Mesendoderm (in vitro differentiated cells): ENCODE results near the gene XCL1. TPM values are rescaled to one million over a fixed set of nuclear protein-coding genes. Genes with fewer than 3 reads are reported as not detected.
"Not testable (repeated sequence)": the region's sequence is repeated elsewhere in the genome, so short reads cannot be mapped to it uniquely, and the experiment has no call there.

Source experiments
- DNase-seq: peaks from one replicate; pipeline ENCODE4 v3.0.0; 2013
- H2AK5ac ChIP-seq: 2 replicates; pipeline ENCODE4 v1.6.1; 2013; ENCODE audit warnings: low read length, inconsistent platforms
- H2BK120ac ChIP-seq: 2 replicates; pipeline ENCODE4 v1.6.1; 2013; ENCODE audit warnings: low read depth, mild to moderate bottlenecking, low read length, moderate library complexity, mixed read lengths
- H2BK15ac ChIP-seq: replicated peaks from 2 replicates; pipeline ENCODE4 v1.6.1; 2013; ENCODE audit warnings: low read depth, mild to moderate bottlenecking, moderate library complexity
- H2BK5ac ChIP-seq: 2 replicates; pipeline ENCODE4 v1.6.1; 2013; ENCODE audit warnings: low read length, inconsistent platforms
- H3K18ac ChIP-seq: 2 replicates; pipeline ENCODE4 v1.6.1; 2013; ENCODE audit warnings: mild to moderate bottlenecking, low read length, mixed read lengths
- H3K23ac ChIP-seq: one replicate; pipeline ENCODE4 v1.6.1; 2013; ENCODE audit warnings: low read length
- H3K27ac ChIP-seq: 2 replicates; pipeline ENCODE4 v1.5.1; 2013; ENCODE audit warnings: low read depth, mild to moderate bottlenecking, inconsistent platforms, low read length, moderate library complexity
- H3K27me3 ChIP-seq: 2 replicates; pipeline ENCODE4 v1.6.1; 2013; ENCODE audit warnings: low read length, control low read depth, mild to moderate bottlenecking, inconsistent platforms; ENCODE audit not compliant: insufficient read depth, poor library complexity
- H3K36me3 ChIP-seq: 2 replicates; pipeline ENCODE4 v1.6.1; 2013; ENCODE audit warnings: low read length, inconsistent platforms; ENCODE audit not compliant: control insufficient read depth, insufficient read depth
- H3K4ac ChIP-seq: one replicate; pipeline ENCODE4 v1.6.1; 2013; ENCODE audit warnings: low read depth, mild to moderate bottlenecking, low read length, moderate library complexity
- H3K4me1 ChIP-seq: 2 replicates; pipeline ENCODE4 v1.6.1; 2013; ENCODE audit warnings: low read depth, low read length, inconsistent platforms; ENCODE audit not compliant: control insufficient read depth
- H3K4me2 ChIP-seq: 2 replicates; pipeline ENCODE4 v1.6.1; 2013; ENCODE audit warnings: low read length
- H3K4me3 ChIP-seq: 2 replicates; pipeline ENCODE4 v1.5.1; 2013; ENCODE audit warnings: mild to moderate bottlenecking, low read length
- H3K56ac ChIP-seq: one replicate; pipeline ENCODE4 v1.6.1; 2013; ENCODE audit warnings: low read length
- H3K79me1 ChIP-seq: 2 replicates; pipeline ENCODE4 v1.6.1; 2013; ENCODE audit warnings: low read length, inconsistent platforms
- H3K79me2 ChIP-seq: 2 replicates; pipeline ENCODE4 v1.6.1; 2013; ENCODE audit warnings: mild to moderate bottlenecking, low read length; ENCODE audit not compliant: control insufficient read depth, insufficient read depth
- H3K9ac ChIP-seq: 2 replicates; pipeline ENCODE4 v1.6.1; 2013; ENCODE audit warnings: low read length, inconsistent platforms
- H4K5ac ChIP-seq: one replicate; pipeline ENCODE4 v1.6.1; 2013; ENCODE audit warnings: low read length
- H4K8ac ChIP-seq: one replicate; pipeline ENCODE4 v1.6.1; 2013; ENCODE audit warnings: low read depth, mild to moderate bottlenecking, control low read depth, low read length, moderate library complexity
- WGBS: extraction: QIAGEN DNeasy Blood & Tissue Kit; methylation state at CpG from one replicate; pipeline ENCODE4 v1.1.7; 2013; ENCODE audit warnings: low lambda C conversion rate, missing lambda C conversion rate; ENCODE audit not compliant: insufficient coverage; ENCODE audit errors: extremely low coverage; 5-methylcytosine and 5-hydroxymethylcytosine counted together
- polyA plus RNA-seq, 2 experiments: library from polyadenylated mRNA; stranded (reverse); fragments of 200-250 nt; gene quantifications; one replicate each; pipeline ENCODE4 v1.2.3, GENCODE V29; 2013

The XCL1 gene
- polyA plus RNA-seq (2013, experiment 1 of 2): 0.13 TPM
- 0.17 TPM for polyA plus RNA-seq (2013, experiment 2 of 2)

DNA sequence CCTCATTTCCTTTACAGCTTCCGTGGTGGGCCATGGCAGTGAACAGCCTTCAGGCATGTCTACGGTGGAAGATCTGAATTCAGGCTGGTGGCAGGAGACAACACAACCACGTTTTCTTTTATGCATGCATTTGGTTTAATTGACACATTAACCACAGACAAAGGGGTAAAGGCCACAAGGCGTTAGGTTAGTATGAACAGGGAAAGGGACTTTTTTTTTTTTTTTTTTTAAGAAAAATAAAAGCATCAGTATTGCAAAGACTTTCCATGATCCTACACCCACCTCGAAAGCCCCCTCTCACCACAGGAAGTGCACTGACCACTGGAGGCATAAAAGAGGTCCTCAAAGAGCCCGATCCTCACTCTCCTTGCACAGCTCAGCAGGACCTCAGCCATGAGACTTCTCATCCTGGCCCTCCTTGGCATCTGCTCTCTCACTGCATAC, at the start of gene XCL1:
Gene XCL1 (plus strand): TSS at position 361 of the 444 bp plus-strand sequence. CDS start 33 bp downstream, at position 394.
- not testable (repeated sequence) for H2BK120ac ChIP-seq, H2BK15ac ChIP-seq, H4K8ac ChIP-seq, H3K27ac ChIP-seq, H3K23ac ChIP-seq, H2AK5ac ChIP-seq, H3K79me1 ChIP-seq, H2BK5ac ChIP-seq, H3K36me3 ChIP-seq, H3K79me2 ChIP-seq, H3K4me2 ChIP-seq, H3K9ac ChIP-seq, DNase-seq, H3K4me3 ChIP-seq, H3K27me3 ChIP-seq, H3K4ac ChIP-seq, H3K18ac ChIP-seq, H3K56ac ChIP-seq, H4K5ac ChIP-seq, H3K4me1 ChIP-seq
- WGBS: no CpG with 5 or more reads among the region's 6 CpGs

DNA sequence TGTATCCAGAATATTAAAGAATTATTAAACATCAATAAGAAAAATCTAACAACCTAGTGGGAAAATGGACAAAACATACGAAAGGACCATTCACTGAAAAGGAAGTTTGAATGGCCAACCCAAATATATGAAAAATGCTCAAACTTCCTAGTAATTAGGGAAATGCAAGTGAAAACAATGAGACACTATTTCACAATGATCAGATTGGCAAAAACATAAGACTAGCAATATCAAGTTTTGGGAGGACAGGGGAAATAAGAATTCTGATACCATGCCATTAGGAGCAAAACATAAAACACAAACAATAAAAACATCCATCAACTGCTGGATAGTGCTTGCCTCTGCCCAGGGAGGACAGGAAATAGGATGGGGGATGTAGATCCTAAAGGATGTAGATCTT, 46.9 kb upstream of the XCL1 start:
- no peak overlapping the region for H2BK120ac ChIP-seq
- no peak overlapping the region for H3K4me3 ChIP-seq
- no peak overlapping the region for H3K18ac ChIP-seq
- H2BK15ac ChIP-seq: no peak overlapping the region
- no peak overlapping the region for H3K4ac ChIP-seq
- H4K8ac ChIP-seq: no peak overlapping the region
- DNase-seq: no peak
- WGBS: no CpG with 5 or more reads among the region's 1 CpG
- no peaks in the 10 kb centered on the region for H3K79me1 ChIP-seq
- H3K4me2 ChIP-seq: no peak overlapping the region
- H3K36me3 ChIP-seq: no peaks in the 10 kb centered on the region
- H3K56ac ChIP-seq: no peak overlapping the region
- no peaks in the 10 kb centered on the region for H3K79me2 ChIP-seq
- no peak overlapping the region for H3K27ac ChIP-seq
- H3K23ac ChIP-seq: no peak overlapping the region
- no peak overlapping the region for H2AK5ac ChIP-seq
- no peak overlapping the region for H4K5ac ChIP-seq
- no peak overlapping the region for H3K9ac ChIP-seq
- H3K4me1 ChIP-seq: no peaks in the 10 kb centered on the region
- H2BK5ac ChIP-seq: no peak overlapping the region
- H3K27me3 ChIP-seq: no peaks in the 10 kb centered on the region

DNA sequence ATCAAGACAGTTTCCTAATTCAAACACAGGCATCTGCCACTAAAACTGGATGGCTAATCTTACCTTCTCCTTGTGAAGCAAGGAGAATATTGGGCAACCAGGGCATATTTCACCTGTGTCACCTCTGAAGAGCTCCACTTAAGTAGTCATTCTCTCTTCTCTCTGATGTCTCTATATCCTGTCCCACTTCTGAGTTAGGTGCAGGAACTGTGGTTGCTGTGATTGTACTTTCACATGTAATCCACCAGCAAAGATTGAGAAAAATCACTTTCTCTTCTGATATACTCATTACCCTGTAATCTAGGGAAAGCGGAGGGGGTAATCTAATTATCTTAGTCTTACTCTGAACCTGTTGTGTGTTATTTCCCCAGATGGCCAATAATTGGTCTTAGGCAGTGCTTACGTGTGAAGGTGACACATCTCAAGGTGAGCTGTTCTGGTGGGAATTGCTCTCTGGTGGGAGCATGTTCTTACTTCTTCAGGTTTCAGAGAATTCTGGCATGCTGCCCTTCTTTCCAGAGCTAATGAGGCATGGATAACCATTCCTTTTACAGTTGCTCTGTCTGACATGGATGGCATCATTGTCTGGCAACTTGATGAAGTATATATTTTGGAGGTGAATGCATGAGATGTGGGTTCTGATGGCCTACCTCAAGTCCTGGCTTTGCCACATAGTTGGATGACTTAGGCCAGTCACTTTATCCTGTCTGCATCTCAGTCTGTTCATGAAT, 44.6 kb upstream of the XCL1 start:
- no peak overlapping the region for H3K9ac ChIP-seq
- no peaks in the 10 kb centered on the region for H3K79me1 ChIP-seq
- no peak overlapping the region for H4K5ac ChIP-seq
- H2AK5ac ChIP-seq: no peak overlapping the region
- H3K27me3 ChIP-seq: no peaks in the 10 kb centered on the region
- no peak overlapping the region for H3K4me3 ChIP-seq
- no peaks in the 10 kb centered on the region for H3K79me2 ChIP-seq
- no peak overlapping the region for H3K18ac ChIP-seq
- no peak overlapping the region for H2BK15ac ChIP-seq
- peak; percentile 18 for DNase-seq
- H3K36me3 ChIP-seq: no peaks in the 10 kb centered on the region
- H2BK5ac ChIP-seq: no peak overlapping the region
- no peaks in the 10 kb centered on the region for H3K4me1 ChIP-seq
- H3K27ac ChIP-seq: no peak overlapping the region
- H3K56ac ChIP-seq: no peak overlapping the region
- no peak overlapping the region for H3K4me2 ChIP-seq
- no peak overlapping the region for H4K8ac ChIP-seq
- H3K4ac ChIP-seq: no peak overlapping the region
- WGBS: no CpG with 5 or more reads among the region's 2 CpGs
- no peak overlapping the region for H2BK120ac ChIP-seq
- H3K23ac ChIP-seq: no peak overlapping the region

DNA sequence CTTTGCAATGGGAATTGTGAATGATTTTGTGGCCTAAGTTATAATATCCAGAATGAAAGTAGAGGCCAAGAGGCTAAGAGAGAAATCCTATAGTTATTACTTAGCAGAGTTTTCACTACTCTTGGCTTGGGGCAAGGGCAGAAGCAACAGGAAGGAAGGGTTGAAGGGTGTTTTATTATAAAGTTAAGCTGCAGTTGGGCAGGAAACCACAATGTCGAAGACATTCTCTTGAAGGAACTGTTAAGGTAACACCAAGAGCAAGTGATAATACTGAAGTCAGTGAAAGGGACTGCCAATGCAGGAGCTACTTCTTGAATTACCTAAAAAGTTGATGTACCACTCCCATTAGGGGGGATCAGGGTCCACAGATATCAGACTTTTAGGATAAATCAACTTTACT, 40.9 kb upstream of the XCL1 start:
- H3K27ac ChIP-seq: no peak overlapping the region
- no peak overlapping the region for H3K23ac ChIP-seq
- no peak overlapping the region for H3K4me2 ChIP-seq
- no peak overlapping the region for H3K9ac ChIP-seq
- no peak overlapping the region for H3K4ac ChIP-seq
- H3K79me1 ChIP-seq: no peaks in the 10 kb centered on the region
- no peaks in the 10 kb centered on the region for H3K4me1 ChIP-seq
- no peaks in the 10 kb centered on the region for H3K36me3 ChIP-seq
- no peak overlapping the region for H4K8ac ChIP-seq
- no peak overlapping the region for H3K18ac ChIP-seq
- no peak overlapping the region for H4K5ac ChIP-seq
- H2BK5ac ChIP-seq: no peak overlapping the region
- DNase-seq: no peak
- H2BK120ac ChIP-seq: no peak overlapping the region
- WGBS: no CpG with 5 or more reads among the region's 1 CpG
- H2AK5ac ChIP-seq: no peak overlapping the region
- H3K79me2 ChIP-seq: no peaks in the 10 kb centered on the region
- no peak overlapping the region for H2BK15ac ChIP-seq
- H3K27me3 ChIP-seq: no peaks in the 10 kb centered on the region
- no peak overlapping the region for H3K56ac ChIP-seq
- no peak overlapping the region for H3K4me3 ChIP-seq

DNA sequence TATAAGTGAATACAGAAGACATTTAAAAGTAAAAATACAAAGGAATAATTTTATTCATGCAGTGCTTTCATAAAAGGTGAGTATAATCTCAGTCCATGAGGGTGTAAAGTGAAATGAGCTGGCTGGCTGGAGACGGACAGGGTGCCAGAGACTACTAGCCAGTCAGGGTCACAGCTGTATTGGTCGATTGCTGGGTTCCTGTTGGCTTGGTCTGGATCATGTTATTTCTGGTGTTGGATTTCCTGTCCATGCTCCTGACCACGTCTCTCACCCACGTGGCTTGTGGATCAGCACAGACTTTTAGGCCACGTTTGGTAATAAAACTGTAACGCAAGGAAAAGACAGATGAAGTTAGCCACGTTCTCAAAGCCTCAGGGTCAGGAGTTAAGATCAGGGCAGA, 35.6 kb upstream of the XCL1 start:
- H4K8ac ChIP-seq, H3K27ac ChIP-seq, H2BK5ac ChIP-seq, H4K5ac ChIP-seq, H3K36me3 ChIP-seq, H3K27me3 ChIP-seq, DNase-seq, H3K79me2 ChIP-seq, H3K18ac ChIP-seq, H3K56ac ChIP-seq, H3K4ac ChIP-seq, H3K9ac ChIP-seq, H3K23ac ChIP-seq, H3K79me1 ChIP-seq, H3K4me3 ChIP-seq, H3K4me2 ChIP-seq, H2BK120ac ChIP-seq, H3K4me1 ChIP-seq, H2BK15ac ChIP-seq, H2AK5ac ChIP-seq: not testable (repeated sequence)
- WGBS: no CpG with 5 or more reads among the region's 7 CpGs

DNA sequence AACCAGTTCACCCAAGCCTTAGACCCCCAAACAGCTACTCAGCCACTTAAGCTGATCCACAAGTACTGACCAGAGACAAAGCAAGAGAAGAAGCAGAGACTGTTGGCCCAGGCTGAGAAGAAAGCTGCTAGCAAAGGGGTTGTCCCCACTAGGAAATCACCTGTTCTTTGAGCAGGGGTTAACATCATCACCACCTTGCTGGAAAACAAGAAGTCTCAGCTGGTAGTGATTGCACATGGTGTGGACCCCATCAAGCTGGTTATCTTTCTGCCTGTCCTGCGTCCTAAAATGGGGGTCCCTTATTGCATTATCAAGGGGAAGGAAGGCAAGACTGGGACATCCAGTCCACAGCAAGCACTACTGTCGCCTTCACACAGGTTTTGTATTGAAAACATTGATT, 33.4 kb upstream of the XCL1 start:
- H3K56ac ChIP-seq, H2AK5ac ChIP-seq, H3K23ac ChIP-seq, H3K9ac ChIP-seq, H3K4me3 ChIP-seq, H3K27ac ChIP-seq, H3K4me1 ChIP-seq, H3K79me1 ChIP-seq, H2BK5ac ChIP-seq, DNase-seq, H4K8ac ChIP-seq, H2BK15ac ChIP-seq, H3K79me2 ChIP-seq, H4K5ac ChIP-seq, H3K18ac ChIP-seq, H3K27me3 ChIP-seq, H3K4me2 ChIP-seq, H3K36me3 ChIP-seq, H2BK120ac ChIP-seq, H3K4ac ChIP-seq: not testable (repeated sequence)
- no CpG with 5 or more reads among the region's 2 CpGs for WGBS
